Measurements from ENCODE around the gene TENM3.

DNA sequence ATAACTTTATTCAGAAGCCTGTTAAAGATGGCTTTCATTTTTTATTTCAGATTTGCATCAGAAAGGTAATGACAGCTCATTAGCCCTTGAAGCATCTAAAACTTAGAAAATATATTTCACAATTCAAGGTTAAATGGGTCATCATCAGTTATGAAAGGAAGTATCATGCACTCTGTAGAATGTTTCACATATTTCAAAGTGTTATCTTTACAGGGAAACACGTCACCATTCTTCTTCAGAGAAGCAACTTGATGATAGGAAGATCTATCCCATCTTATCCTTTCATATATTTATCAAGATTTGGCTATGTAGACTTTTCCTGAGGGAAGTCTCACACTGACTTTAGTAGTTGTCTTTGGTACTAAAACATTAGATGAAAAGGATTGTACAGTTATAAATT, 277.8 kb downstream of the TENM3 start:
- TF ChIP-seq, protein P1, sequence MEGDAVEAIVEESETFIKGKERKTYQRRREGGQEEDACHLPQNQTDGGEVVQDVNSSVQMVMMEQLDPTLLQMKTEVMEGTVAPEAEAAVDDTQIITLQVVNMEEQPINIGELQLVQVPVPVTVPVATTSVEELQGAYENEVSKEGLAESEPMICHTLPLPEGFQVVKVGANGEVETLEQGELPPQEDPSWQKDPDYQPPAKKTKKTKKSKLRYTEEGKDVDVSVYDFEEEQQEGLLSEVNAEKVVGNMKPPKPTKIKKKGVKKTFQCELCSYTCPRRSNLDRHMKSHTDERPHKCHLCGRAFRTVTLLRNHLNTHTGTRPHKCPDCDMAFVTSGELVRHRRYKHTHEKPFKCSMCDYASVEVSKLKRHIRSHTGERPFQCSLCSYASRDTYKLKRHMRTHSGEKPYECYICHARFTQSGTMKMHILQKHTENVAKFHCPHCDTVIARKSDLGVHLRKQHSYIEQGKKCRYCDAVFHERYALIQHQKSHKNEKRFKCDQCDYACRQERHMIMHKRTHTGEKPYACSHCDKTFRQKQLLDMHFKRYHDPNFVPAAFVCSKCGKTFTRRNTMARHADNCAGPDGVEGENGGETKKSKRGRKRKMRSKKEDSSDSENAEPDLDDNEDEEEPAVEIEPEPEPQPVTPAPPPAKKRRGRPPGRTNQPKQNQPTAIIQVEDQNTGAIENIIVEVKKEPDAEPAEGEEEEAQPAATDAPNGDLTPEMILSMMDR (IDR thresholded peaks at IDR 0.05) = no peak
- TF ChIP-seq, protein P2, sequence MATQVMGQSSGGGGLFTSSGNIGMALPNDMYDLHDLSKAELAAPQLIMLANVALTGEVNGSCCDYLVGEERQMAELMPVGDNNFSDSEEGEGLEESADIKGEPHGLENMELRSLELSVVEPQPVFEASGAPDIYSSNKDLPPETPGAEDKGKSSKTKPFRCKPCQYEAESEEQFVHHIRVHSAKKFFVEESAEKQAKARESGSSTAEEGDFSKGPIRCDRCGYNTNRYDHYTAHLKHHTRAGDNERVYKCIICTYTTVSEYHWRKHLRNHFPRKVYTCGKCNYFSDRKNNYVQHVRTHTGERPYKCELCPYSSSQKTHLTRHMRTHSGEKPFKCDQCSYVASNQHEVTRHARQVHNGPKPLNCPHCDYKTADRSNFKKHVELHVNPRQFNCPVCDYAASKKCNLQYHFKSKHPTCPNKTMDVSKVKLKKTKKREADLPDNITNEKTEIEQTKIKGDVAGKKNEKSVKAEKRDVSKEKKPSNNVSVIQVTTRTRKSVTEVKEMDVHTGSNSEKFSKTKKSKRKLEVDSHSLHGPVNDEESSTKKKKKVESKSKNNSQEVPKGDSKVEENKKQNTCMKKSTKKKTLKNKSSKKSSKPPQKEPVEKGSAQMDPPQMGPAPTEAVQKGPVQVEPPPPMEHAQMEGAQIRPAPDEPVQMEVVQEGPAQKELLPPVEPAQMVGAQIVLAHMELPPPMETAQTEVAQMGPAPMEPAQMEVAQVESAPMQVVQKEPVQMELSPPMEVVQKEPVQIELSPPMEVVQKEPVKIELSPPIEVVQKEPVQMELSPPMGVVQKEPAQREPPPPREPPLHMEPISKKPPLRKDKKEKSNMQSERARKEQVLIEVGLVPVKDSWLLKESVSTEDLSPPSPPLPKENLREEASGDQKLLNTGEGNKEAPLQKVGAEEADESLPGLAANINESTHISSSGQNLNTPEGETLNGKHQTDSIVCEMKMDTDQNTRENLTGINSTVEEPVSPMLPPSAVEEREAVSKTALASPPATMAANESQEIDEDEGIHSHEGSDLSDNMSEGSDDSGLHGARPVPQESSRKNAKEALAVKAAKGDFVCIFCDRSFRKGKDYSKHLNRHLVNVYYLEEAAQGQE (IDR thresholded peaks at IDR 0.05; ENCODE audit: low read depth, low read length) = no peak
- TF ChIP-seq ELF1 (IDR thresholded peaks at IDR 0.05) (no peak), POLR2AphosphoS5 (IDR thresholded peaks at IDR 0.05; ENCODE audit: low read depth, low read length) (no peak), SIN3A (IDR thresholded peaks at IDR 0.05; ENCODE audit: borderline replicate concordance, low read depth, low read length) (no peak), RAD21 (IDR thresholded peaks at IDR 0.05; ENCODE audit: low read length) (no peak), EZH2phosphoT487 (IDR thresholded peaks at IDR 0.05; ENCODE audit: borderline replicate concordance, low read depth) (no peak), FOXJ3 (CRISPR knock-in tag; IDR thresholded peaks at IDR 0.05) (no peak), RFX5 (IDR thresholded peaks at IDR 0.05; ENCODE audit: low read length) (no peak), YY1 (IDR thresholded peaks at IDR 0.05; ENCODE audit: low read depth) (no peak)
- TF ChIP-seq, protein P3, sequence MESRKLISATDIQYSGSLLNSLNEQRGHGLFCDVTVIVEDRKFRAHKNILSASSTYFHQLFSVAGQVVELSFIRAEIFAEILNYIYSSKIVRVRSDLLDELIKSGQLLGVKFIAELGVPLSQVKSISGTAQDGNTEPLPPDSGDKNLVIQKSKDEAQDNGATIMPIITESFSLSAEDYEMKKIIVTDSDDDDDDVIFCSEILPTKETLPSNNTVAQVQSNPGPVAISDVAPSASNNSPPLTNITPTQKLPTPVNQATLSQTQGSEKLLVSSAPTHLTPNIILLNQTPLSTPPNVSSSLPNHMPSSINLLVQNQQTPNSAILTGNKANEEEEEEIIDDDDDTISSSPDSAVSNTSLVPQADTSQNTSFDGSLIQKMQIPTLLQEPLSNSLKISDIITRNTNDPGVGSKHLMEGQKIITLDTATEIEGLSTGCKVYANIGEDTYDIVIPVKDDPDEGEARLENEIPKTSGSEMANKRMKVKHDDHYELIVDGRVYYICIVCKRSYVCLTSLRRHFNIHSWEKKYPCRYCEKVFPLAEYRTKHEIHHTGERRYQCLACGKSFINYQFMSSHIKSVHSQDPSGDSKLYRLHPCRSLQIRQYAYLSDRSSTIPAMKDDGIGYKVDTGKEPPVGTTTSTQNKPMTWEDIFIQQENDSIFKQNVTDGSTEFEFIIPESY (IDR thresholded peaks at IDR 0.05; ENCODE audit: borderline replicate concordance, low read depth) = no peak
- TF ChIP-seq, protein P4, sequence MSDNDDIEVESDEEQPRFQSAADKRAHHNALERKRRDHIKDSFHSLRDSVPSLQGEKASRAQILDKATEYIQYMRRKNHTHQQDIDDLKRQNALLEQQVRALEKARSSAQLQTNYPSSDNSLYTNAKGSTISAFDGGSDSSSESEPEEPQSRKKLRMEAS (IDR thresholded peaks at IDR 0.05; ENCODE audit: low read depth) = no peak
